ENCODE data around the gene SLCO3A1.

DNA sequence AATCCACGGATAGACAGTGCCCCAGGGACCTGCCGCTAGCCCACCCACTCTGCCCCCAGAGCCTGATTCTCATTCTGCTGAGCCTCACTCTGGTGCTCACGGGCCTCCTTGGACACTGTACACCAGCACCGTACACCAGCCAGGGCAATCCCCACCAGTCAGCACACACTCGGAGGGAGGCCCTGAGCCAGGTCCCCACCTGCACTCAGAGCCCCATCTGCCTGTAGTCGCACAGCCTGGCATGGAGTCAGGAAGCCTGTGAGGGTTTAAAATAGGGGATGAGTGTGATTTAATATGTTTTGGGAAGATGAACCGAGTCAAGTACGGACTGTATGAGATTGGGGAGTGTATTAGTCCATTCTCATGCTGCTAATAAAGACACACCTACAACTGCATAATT, 223.0 kb downstream of the SLCO3A1 start:
- no peak for TF ChIP-seq CTCF (IDR thresholded peaks at IDR 0.05)
- no peak for TF ChIP-seq POLR2A (IDR thresholded peaks at IDR 0.05)
